ENCODE measurements around the gene ADCY9.
"Not testable (repeated sequence)": the region's sequence is repeated elsewhere in the genome, so short reads cannot be mapped to it uniquely, and the experiment has no call there.

Gene ADCY9

DNA sequence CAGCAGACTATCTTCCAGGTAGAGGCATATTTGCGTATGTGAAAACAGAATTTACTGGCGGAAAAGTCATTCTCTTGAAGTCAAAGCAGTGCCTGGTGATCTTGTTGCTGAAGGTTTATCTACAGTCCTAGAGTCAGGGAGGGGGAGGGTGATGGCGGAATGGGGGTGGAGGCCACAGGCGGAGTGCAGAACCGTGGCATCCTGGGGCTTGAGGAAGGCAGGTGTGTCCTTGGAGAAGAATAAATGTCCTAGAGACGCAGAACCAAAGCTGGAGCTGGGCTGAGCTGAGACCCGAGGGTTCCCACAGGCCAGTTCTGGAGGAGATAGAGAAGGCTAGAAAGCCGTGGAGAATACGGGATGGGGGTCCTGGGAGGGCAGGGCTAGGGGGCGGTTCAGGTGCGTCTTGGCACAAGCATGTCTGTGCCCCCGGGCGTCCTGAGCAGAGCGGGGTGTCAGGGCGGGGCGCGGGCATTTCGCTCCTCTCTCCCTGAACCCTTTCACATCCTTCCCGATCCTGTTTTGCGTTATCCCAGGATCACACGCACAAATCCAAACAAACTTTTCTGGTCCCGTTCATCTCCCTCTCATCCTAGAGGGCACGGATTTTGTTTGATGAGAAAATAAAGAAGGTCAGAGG lies 158.8 kb downstream of the ADCY9 start:
- TF ChIP-seq, protein P1, sequence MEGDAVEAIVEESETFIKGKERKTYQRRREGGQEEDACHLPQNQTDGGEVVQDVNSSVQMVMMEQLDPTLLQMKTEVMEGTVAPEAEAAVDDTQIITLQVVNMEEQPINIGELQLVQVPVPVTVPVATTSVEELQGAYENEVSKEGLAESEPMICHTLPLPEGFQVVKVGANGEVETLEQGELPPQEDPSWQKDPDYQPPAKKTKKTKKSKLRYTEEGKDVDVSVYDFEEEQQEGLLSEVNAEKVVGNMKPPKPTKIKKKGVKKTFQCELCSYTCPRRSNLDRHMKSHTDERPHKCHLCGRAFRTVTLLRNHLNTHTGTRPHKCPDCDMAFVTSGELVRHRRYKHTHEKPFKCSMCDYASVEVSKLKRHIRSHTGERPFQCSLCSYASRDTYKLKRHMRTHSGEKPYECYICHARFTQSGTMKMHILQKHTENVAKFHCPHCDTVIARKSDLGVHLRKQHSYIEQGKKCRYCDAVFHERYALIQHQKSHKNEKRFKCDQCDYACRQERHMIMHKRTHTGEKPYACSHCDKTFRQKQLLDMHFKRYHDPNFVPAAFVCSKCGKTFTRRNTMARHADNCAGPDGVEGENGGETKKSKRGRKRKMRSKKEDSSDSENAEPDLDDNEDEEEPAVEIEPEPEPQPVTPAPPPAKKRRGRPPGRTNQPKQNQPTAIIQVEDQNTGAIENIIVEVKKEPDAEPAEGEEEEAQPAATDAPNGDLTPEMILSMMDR (IDR thresholded peaks at IDR 0.05; ENCODE audit: borderline replicate concordance, control extremely low read depth, extremely low read depth, insufficient read depth, missing control alignments): no peak
- DNase-seq (ENCODE audit: low spot score): no peak
- in situ Hi-C loops (cut with MboI; ENCODE audit: low sequenced_read_pairs, unreplicated experiment): no loop called here

DNA sequence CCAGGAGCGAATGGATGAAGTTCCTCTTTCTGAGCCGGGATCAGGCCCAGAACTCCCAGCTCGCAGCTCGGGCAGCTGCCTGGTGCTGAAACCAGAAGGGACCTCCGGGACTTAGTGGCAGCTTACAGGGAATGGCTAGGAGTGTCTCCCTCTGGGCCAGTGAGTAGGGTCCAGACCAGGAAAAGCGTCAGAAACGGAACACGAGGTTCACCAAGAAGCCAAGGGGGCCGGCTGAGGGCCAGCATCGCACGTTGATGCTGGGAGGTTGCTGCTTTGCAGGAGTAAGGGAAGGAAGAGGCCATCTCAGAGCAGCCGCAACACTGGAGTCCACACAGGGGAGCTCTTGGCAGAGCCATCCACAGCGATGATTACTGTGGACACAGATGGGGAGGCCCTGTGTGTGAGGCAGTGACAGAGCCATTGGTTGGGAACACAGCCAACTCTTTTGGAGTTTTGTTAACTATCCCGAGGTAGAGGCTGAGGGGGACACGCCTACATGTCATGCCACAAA lies 161.8 kb downstream of the ADCY9 start:
- in situ Hi-C loops (cut with MboI; ENCODE audit: low sequenced_read_pairs, unreplicated experiment): no loop called here
- no peak for DNase-seq (ENCODE audit: low spot score)
- TF ChIP-seq, protein P1 (IDR thresholded peaks at IDR 0.05; ENCODE audit: borderline replicate concordance, control extremely low read depth, extremely low read depth, insufficient read depth, missing control alignments): no peak

DNA sequence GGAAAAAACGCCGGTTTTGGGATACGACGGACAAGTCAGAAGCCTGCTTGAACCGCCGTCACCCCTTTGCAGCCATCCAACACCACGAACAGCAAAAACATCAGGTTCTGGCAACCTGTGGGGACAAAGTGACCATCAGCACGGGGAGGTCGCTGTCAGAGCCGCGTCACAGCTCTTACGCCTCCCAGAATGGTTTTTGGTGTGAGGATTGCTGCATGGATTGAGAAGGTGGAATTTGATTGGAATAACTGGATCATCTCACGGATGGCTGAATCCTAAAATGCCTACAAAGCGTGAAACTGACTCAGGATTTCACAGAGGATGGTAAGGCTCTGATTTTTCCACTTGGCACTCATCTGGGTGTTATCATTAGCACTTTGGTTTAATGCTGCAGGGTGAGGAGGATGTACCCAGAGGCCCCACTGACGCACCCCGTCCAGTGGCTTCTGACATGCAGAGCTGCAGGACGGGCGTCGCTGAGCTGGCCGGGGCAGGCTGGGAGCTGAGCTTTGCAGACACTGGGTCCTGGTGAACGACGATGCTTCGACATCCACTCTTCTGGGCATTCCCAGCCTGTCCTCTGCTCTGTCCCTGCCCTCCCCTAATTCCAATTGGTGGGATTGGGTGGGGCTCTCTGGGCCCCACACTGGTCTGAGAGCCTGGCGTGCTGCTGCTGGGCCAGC lies 162.4 kb downstream of the ADCY9 start:
- TF ChIP-seq, protein P1 (IDR thresholded peaks at IDR 0.05; ENCODE audit: borderline replicate concordance, control extremely low read depth, extremely low read depth, insufficient read depth, missing control alignments): no peak
- DNase-seq (ENCODE audit: low spot score): no peak
- in situ Hi-C loops (cut with MboI; ENCODE audit: low sequenced_read_pairs, unreplicated experiment): no loop called here

DNA sequence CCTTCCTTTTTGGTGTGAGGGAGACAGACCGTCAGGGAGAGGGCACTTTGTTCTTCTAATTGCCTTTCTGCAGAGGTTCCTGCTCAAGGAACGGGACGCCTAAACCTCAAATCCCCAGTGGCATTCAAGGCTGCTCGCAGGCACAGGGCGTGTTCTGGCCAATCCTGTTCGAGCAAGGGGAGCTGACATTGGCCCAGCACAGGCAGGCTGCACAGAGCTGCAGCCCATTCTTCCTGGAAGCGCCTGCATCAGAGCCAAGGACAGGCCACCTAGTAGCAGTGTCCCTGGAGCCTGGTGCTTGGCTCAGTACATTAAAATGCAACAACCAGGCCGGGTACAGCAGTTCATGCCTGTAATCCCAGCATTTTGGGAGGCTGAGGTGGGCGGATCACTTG lies 163.5 kb downstream of the ADCY9 start:
- in situ Hi-C loops (cut with MboI; ENCODE audit: low sequenced_read_pairs, unreplicated experiment): no loop called here
- peak; percentile 22 for DNase-seq (ENCODE audit: low spot score)
- TF ChIP-seq, protein P1 (IDR thresholded peaks at IDR 0.05; ENCODE audit: borderline replicate concordance, control extremely low read depth, extremely low read depth, insufficient read depth, missing control alignments): no peak

DNA sequence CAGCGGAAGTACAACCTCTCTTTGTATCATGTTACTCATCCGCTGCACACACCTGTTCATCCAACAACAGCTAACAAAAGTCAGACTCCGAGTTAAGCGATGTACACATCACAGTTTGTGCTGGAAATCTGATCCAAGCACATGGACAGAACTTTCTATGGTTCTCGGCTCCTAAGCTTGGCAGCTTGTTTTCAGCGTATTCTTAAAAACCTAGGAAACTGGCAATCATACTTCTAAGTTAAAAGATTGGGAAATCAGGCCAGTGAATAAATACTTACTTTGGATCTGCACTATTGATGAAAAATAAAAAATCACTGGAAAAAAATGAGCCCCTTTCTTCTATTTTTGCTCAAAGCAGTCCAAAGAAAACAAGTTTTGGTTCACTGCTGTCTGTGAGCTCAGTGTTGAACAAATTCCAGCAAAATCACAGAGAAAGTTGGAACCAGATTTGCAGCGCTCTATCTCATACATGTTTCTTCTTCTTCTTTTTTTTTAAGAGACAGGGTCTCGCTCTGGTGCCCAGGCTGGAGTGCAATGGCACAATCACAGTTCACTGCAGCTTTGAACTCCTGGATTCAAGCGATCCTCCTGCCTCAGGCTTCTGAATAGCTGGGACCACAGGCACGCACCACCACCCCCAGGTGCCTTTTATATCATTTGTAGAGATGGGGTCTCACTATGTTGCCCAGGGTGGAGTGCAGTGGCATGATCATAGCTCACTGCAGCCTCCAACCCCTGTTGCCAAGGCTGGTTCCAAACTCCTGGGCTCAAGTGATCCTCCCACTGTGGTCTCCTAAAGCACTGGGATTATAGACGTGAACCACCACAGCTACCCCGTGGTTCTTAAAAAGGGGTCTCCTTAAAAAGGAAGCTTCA lies 164.1 kb downstream of the ADCY9 start:
- in situ Hi-C loops (cut with MboI; ENCODE audit: low sequenced_read_pairs, unreplicated experiment): no loop called here
- TF ChIP-seq, protein P1 (IDR thresholded peaks at IDR 0.05; ENCODE audit: borderline replicate concordance, control extremely low read depth, extremely low read depth, insufficient read depth, missing control alignments): no peak
- no peak for DNase-seq (ENCODE audit: low spot score)

DNA sequence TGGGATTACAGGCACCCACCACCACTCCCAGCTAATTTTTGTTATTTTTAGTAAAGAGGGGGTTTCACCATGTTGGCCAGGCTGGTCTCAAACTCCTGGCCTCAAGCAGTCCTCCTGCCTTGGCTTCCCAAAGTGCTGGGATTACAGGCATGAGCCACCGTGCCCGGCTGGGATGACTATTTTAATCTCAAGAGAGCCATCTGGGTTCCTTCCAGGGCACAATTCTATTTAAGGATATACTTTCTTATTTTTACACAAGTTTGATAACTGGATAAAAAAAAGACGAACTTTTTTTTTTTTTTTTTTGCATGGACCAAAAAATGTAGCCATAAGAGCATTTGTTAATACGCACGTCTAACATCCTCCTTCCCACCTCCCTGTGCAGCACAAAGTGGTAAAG lies 164.9 kb downstream of the ADCY9 start:
- DNase-seq (ENCODE audit: low spot score); in situ Hi-C loops (cut with MboI; ENCODE audit: low sequenced_read_pairs, unreplicated experiment): not testable (repeated sequence)
